C4-2B (cell line): ENCODE measurements around the gene LOXHD1.
A peak's percentile ranks its signal among the peaks of the same experiment; 100 is the strongest.

Source experiments
- CTCF ChIP-seq: fragments of 450-650 bp; conservative IDR thresholded peaks from 2 replicates; pipeline ENCODE4 v1.5.1; 2017; ENCODE audit warnings: mild to moderate bottlenecking
- ZFX ChIP-seq: fragments of 450-650 bp; IDR thresholded peaks from 2 replicates; pipeline ENCODE4 v1.6.1; 2017

- TF ChIP-seq CTCF: peak; percentile 77
- TF ChIP-seq ZFX: no peak
Measured at GRCh38 chr18:46481048-46481846, 175.8 kb downstream of the LOXHD1 start.
